NB4 (cell line): ENCODE results near the gene CADM2.

Experiments
- DNase-seq: peaks from one replicate; pipeline ENCODE4 v3.0.0; 2010; ENCODE audit warnings: low read depth
- H3K4me3 ChIP-seq: one replicate; pipeline ENCODE4 v1.5.1; 2011; ENCODE audit warnings: mild to moderate bottlenecking, low read depth, low read length, moderate library complexity
- MYC ChIP-seq: IDR thresholded peaks from 2 replicates; pipeline ENCODE4 v1.6.1; 2011; ENCODE audit warnings: low read depth, low read length
- POLR2A ChIP-seq: IDR thresholded peaks from 2 replicates; pipeline ENCODE4 v1.6.1; 2011; ENCODE audit warnings: mild to moderate bottlenecking; ENCODE audit not compliant: insufficient read length; ENCODE audit errors: extremely low read depth
- TF ChIP-seq, protein P1 (sequence below): IDR thresholded peaks from 2 replicates; pipeline ENCODE4 v1.6.1; 2011; ENCODE audit warnings: low read depth, low read length
- TF ChIP-seq, protein P2 (sequence below): IDR thresholded peaks from one replicate; pipeline ENCODE4 v1.5.1; 2012; ENCODE audit warnings: low read depth, low read length

CADM2 gene

DNA sequence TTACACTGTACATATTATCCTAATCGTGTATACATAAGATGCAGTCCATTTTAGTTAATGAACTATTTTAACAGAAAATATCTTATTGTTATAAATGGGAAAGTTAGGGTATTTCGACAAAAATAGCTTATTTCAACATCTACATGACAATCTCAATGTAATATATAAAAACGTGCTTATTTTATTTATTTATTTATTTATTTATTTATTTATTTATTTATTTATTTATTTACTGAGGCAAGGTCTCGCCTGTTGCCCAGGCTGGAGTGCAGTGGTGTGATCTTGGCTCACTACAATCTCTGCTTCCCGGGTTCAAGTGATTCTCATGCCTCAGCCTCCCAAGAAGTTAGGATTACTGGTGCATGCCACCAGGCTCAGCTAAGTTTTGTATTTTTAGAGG is 614.2 kb downstream of the CADM2 start:
- DNase-seq = no peak
- TF ChIP-seq POLR2A = no peak
- TF ChIP-seq, protein P1, sequence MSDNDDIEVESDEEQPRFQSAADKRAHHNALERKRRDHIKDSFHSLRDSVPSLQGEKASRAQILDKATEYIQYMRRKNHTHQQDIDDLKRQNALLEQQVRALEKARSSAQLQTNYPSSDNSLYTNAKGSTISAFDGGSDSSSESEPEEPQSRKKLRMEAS = no peak
- TF ChIP-seq MYC = no peak
- TF ChIP-seq, protein P2, sequence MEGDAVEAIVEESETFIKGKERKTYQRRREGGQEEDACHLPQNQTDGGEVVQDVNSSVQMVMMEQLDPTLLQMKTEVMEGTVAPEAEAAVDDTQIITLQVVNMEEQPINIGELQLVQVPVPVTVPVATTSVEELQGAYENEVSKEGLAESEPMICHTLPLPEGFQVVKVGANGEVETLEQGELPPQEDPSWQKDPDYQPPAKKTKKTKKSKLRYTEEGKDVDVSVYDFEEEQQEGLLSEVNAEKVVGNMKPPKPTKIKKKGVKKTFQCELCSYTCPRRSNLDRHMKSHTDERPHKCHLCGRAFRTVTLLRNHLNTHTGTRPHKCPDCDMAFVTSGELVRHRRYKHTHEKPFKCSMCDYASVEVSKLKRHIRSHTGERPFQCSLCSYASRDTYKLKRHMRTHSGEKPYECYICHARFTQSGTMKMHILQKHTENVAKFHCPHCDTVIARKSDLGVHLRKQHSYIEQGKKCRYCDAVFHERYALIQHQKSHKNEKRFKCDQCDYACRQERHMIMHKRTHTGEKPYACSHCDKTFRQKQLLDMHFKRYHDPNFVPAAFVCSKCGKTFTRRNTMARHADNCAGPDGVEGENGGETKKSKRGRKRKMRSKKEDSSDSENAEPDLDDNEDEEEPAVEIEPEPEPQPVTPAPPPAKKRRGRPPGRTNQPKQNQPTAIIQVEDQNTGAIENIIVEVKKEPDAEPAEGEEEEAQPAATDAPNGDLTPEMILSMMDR = no peak
- H3K4me3 ChIP-seq = no peak overlapping the region

DNA sequence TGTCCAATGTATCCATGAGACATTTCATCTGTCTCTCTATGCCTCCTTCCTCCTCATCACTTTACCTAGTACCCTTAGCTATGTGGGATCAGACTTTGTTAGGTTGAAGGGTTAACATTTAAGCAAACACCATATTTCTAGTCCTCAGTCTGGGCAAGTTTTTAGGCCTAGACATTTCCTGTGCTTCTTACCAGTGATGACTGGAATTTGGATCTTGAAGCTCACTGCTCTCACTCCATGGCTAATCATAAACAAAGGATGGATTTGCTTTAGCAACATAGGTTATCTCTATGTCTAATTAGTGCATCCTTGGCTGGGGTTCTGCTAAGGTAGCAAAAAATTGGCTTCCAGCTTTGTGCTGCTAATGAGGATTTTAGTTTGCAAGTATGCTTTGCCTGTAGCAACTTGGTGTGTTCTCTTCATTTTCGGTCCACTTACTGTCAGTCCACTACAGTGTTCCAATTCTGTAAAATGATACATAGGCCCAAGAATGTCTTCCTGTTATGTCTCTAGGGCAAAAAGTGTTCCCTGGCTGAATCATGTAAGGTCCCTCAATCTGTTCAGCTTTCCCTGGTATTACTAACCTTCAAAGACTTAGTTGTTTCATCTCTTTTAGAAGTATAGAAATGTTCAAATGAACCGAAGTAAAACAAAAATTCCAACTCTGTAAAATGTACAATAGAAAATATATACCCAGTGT is 615.4 kb downstream of the CADM2 start:
- TF ChIP-seq, protein P2 = no peak
- TF ChIP-seq POLR2A (no peak), MYC (no peak)
- TF ChIP-seq, protein P1 = no peak
- H3K4me3 ChIP-seq = no peak overlapping the region
- DNase-seq = no peak

DNA sequence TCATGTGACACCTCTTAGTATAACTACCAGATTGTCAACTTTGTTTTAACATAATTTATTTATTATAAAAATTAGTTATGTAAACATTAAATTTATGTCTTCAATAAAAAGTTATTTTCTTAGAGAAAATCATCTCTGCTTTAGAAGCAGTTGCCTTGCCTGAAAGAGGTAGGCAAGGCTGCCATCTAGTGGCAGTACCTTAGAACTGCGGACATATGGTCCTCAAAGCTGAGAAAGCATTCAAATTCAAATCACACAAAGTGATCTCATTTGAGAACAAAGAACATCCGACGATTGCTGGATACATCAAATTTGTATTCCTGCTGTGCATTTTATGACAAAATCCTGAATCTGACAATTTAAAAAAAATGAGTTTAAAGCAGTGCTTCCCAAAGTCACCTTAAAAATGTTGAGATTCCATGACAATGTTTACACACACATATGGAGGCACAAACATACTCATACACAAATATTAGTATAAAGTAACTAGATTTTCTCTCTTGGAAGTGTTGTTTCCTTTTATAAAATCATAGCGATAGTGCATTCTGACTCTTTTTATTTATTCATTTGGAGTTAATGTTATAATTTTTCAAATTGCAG is 617.4 kb downstream of the CADM2 start:
- H3K4me3 ChIP-seq = no peak overlapping the region
- TF ChIP-seq POLR2A (no peak), MYC (no peak)
- TF ChIP-seq, protein P2 = peak; percentile 76
- peak; percentile 65 for DNase-seq

DNA sequence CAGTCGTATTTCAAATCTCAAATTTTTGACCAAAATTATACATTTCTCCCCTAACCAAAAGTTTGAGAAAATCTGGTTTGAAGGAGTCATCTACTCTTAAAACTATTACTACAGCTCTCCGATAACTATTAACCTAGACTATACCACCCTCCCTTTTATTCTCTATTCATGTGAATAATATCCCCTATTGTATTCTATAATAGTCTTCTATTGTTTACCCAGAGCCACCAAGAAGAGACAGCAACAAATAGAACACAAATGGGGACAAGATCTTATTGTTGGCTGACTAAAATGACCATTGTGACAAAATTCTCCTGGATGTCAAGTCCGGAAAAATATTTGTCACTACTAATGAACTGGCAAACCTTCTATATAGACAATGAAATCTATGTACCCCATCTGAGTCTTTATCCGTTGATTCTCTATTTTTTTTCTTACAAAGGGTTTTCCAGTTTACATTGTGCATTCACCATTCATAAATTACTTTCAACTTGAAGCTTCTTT is 618.0 kb downstream of the CADM2 start:
- no peak overlapping the region for H3K4me3 ChIP-seq
- TF ChIP-seq, protein P1 = no peak
- TF ChIP-seq, protein P2 = no peak
- TF ChIP-seq MYC (no peak), POLR2A (no peak)
- DNase-seq = no peak

DNA sequence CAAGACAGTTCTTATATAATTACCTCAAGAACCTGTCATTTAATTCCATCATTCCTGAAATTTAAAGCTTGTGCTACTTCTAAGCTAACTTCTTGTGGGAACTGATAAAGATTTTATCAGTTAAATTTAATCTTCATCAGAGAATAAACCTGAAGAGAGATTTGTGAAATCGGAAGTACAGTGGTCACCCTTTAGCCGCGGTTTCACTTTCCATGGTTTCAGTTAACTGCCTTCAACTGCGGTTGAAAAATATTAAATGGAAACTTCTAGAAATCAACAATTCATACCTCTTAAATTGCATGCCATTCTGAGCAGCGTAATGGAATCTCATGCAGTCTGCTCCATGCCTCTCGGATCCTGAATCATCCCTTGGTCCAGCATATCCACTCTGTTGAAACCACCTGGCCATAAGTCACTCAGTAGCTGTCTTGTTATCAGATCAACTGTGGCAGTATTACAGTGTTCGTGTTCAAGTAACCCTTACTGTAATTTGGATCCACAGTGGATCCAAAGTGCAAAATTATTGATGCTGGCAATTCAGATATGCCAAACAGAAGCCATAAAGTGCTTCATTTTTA is 626.1 kb downstream of the CADM2 start:
- TF ChIP-seq, protein P1 = no peak
- no peak overlapping the region for H3K4me3 ChIP-seq
- DNase-seq = no peak

DNA sequence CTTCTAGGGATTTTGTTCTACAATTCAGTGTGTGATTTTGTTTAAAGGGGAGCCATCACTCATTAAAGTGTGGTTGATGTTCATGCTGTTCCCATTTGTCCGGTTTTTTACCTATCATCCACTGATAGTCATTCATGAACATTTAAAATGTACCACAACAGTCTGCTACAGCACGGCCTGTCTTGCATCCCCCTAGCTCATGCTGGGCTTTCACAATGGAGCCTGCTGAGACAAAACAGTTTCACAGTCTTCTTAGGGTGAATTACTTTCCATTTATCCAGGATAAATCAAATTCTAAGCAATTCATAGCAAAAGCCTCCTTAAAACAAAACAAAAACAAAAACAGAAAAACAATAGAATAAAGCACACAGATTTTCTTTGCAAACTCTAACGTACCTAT is 627.2 kb downstream of the CADM2 start:
- DNase-seq = no peak
- TF ChIP-seq POLR2A (no peak), MYC (no peak)
- TF ChIP-seq, protein P1 = no peak
- TF ChIP-seq, protein P2 = no peak
- H3K4me3 ChIP-seq = no peak overlapping the region
